ENCODE data around the gene KRT74.

DNA sequence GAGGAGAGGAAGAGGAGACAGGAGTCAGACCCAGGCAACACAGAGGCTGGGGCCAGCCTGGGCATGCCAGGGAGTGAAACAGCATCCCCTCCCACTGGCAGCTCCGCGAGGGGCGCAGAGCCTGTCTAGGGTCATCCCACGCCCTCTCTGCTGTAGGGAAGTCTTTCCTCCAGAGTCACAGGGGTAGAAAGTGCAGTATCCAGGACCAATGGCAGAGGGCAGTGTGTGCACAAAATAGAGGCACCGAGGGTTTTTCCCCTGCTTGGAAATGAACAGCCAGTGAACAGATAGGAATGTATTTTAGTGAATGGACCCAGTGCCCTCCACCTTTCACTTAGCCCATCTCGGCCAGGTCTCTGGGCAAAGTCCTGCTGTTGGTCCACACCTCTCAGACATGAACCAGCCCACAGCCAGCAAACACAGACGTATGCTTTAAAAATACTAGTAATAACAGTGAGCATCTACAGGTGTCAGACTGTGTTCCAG is 9.4 kb upstream of the KRT74 start:
- TF ChIP-seq CTCF (IDR thresholded peaks at IDR 0.05; ENCODE audit: low read depth, low read length, missing input control): peak; percentile 84
- peak; percentile 93 to 94 for TF ChIP-seq RAD21 (IDR thresholded peaks at IDR 0.05)

Data from liver (tissue), 3 donors.